GM12864 (cell line): Measurements from ENCODE around the gene PTPRG.

Experiments used
- DNase-seq: peaks from one replicate; pipeline ENCODE4 v3.0.0-alpha.2; 2011; ENCODE audit warnings: low read depth
- H3K4me3 ChIP-seq: 2 replicates; pipeline ENCODE4 v1.5.1; 2011; ENCODE audit warnings: mild to moderate bottlenecking, low read depth, low read length, control low read depth
- TF ChIP-seq, protein P1 (sequence below): IDR thresholded peaks from 2 replicates; pipeline ENCODE4 v1.5.1; 2011; ENCODE audit warnings: low read depth, mild to moderate bottlenecking, moderate library complexity, low read length, control low read depth, inconsistent platforms; ENCODE audit errors: missing control alignments

Gene PTPRG

DNA sequence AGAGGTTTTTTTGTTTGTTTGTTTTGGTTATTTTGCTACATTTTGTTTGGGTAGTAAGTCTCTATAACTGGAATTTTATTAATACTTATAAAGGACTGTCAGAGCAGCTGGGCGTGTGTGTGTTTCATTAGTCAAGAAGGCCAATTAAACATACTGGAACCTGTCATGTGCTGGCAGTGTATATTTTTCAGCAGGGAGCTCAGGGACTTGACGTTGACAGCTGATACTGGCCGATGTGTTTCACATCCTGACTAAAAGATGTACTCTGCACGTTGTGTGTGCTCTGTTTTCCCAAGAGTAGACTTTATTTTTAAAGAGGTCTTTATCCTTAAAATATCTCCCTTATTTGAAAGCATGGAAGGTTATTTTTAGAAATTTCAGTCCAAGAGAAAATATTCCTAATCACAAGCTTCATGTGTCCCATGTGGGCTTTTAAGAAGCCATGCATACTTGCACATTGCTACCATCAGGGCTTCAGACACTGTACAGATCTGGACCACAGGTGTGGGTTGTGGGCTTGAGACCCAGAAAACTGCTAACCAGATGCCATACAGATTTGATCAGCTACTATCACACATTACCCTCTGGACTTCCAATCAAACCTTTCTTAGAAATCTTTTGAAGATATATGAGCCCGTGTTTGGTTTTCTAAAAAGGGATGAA is 676.0 kb downstream of the PTPRG start:
- TF ChIP-seq, protein P1, sequence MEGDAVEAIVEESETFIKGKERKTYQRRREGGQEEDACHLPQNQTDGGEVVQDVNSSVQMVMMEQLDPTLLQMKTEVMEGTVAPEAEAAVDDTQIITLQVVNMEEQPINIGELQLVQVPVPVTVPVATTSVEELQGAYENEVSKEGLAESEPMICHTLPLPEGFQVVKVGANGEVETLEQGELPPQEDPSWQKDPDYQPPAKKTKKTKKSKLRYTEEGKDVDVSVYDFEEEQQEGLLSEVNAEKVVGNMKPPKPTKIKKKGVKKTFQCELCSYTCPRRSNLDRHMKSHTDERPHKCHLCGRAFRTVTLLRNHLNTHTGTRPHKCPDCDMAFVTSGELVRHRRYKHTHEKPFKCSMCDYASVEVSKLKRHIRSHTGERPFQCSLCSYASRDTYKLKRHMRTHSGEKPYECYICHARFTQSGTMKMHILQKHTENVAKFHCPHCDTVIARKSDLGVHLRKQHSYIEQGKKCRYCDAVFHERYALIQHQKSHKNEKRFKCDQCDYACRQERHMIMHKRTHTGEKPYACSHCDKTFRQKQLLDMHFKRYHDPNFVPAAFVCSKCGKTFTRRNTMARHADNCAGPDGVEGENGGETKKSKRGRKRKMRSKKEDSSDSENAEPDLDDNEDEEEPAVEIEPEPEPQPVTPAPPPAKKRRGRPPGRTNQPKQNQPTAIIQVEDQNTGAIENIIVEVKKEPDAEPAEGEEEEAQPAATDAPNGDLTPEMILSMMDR: no peak
- no peak overlapping the region for H3K4me3 ChIP-seq
- no peak for DNase-seq

DNA sequence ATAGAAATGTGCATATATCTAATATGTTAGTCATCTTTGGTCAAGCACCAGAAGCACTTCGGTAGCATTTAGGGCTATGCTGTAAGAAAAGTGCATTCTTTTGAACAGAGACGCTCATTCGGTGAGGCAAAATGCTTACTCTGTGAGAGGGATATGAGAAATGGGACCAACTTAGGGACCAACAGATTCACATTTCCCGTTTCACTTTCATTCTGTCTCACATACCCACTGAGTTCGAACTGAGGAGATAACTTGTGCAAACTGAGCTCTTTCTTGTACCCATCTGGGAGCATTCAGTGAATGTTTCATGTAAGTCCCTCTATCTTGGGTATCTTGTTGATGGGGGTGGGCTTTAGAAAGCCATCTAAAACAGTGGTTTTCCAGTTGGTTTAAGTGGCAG is 676.6 kb downstream of the PTPRG start:
- no peak overlapping the region for H3K4me3 ChIP-seq
- peak; percentile 8 for DNase-seq
- TF ChIP-seq, protein P1: no peak

DNA sequence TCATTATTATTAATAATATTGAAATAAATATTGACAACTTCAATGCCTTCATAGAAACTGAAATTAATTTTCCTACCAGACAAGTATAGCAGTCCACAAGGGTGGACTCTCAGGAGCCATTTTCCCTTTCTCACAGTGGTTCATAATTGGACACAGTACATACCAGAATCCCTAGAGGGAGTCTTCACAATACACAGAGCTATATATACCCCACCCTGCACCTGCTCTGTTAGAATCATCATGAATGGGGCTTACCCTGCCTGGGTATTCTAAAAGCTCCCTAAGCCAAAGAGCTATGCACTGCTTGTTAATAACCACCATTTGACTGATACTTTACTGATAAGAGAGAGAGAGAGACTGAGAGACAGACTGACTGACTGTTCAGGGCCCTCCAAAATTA is 677.1 kb downstream of the PTPRG start:
- DNase-seq: no peak
- H3K4me3 ChIP-seq: no peak overlapping the region
- TF ChIP-seq, protein P1: no peak

DNA sequence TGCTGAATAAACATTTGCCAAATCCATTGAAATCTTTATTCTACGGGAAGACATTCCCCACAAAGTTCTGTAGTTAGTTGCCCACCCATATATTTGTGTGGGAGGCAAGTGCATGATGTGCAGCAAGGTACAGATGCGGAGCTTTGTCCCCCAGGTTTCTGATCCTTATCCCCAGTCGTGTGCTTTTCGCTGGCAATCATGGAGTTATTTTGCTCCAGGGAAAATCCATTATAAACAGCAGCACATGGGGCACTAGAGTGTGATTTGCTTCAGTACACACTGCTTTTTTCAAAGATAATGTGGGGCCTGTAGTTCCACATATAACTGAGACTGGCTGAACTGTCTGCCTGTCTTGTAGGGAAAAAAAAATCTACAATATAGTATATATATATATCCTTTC is 679.9 kb downstream of the PTPRG start:
- no peak overlapping the region for H3K4me3 ChIP-seq
- no peak for DNase-seq
- TF ChIP-seq, protein P1: no peak

DNA sequence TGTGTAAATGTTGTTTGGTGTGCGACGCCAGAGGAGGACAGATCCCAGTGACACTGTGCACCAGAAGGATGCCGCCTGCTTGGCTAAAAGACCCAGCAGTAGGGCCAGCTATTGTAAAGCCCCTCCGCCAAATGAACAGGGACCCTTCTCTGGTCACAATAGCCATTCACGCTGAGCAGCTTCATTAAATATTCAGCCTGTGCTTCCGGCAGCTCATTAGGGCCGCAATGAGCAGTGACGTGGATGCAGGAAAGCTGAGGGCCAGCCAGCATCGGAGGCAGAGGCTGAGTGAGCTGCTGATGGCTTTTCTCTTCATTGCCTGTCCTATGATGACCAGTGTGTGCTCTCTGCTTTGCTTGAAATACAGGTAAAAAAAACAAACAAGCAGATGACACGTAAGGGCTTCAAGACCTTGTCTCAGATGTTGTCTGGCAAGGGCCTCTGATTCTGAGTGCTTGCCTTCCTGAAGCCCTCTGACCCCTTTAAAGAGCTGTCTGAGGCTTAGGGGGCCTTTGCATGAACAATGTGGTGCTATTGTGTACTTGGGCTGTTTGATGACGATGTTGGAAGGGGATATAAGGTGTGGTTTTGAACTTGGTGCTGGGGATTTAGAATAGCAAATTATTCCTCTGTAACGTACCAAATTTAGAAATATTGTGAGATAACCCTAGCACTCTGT is 681.6 kb downstream of the PTPRG start:
- TF ChIP-seq, protein P1: no peak
- no peak for DNase-seq
- H3K4me3 ChIP-seq: no peak overlapping the region

DNA sequence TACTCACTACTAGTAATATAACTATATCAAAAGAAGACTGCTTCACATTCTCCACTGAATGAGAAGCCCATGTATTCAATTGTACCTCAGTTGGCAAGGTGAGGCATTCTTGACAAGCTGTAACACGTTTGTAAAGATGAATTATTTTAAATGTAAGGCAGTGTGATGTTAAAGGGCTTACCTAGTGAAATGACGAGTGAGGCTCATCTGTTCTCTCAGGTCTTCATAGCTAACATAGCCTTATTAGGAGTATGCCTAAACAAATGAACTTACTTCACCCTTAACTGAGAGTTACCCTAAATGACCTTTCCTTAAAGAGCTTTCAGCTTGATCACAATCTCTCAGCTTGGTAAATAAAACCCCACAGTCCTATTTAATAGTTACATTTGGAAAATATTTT is 684.7 kb downstream of the PTPRG start:
- DNase-seq: no peak
- H3K4me3 ChIP-seq: no peak overlapping the region

More for the DNA sequence above, 684.7 kb downstream of the PTPRG start:
- TF ChIP-seq, protein P1: no peak
